HG02943 (cell line): ENCODE data around the gene ZNF362.
"Not testable (repeated sequence)": the region's sequence is repeated elsewhere in the genome, so short reads cannot be mapped to it uniquely, and the experiment has no call there.

ENCODE experiments used
- ATAC-seq: cut with Tn5 transposase; IDR thresholded peaks from one replicate; pipeline ENCODE4 v1.9.1; 2021; ENCODE audit warnings: mild to moderate bottlenecking, low read depth, moderate library complexity; ENCODE audit not compliant: unreplicated experiment

Gene ZNF362

GRCh38 chr1:33302325-33302724 lies 46.0 kb downstream of the ZNF362 start:
- no peak for ATAC-seq

GRCh38 chr1:33305016-33305415 lies 48.7 kb downstream of the ZNF362 start:
- no peak for ATAC-seq

- no peak for ATAC-seq
These were observed 49.7 kb downstream of the ZNF362 start for GRCh38 chr1:33305816-33306652.

- no peak for ATAC-seq
These were observed 50.6 kb downstream of the ZNF362 start for GRCh38 chr1:33306653-33307493.

- ATAC-seq, result no peak
These were observed 51.2 kb downstream of the ZNF362 start for GRCh38 chr1:33307494-33307864.

- not testable (repeated sequence) for ATAC-seq
These were observed 53.1 kb downstream of the ZNF362 start for GRCh38 chr1:33309351-33309750.

GRCh38 chr1:33310702-33311101 lies 54.4 kb downstream of the ZNF362 start:
- no peak for ATAC-seq

- ATAC-seq, result no peak
These were observed 55.6 kb downstream of the ZNF362 start for GRCh38 chr1:33311706-33312412.

- ATAC-seq, result no peak
These were observed 56.1 kb downstream of the ZNF362 start for GRCh38 chr1:33312413-33312749.

- no peak for ATAC-seq
These were observed 58.1 kb downstream of the ZNF362 start for GRCh38 chr1:33314416-33314815.

- ATAC-seq, result no peak
These were observed 60.3 kb downstream of the ZNF362 start for GRCh38 chr1:33316601-33317000.

GRCh38 chr1:33317354-33317753 lies 61.1 kb downstream of the ZNF362 start:
- ATAC-seq, result no peak

GRCh38 chr1:33317946-33318345 lies 61.7 kb downstream of the ZNF362 start:
- no peak for ATAC-seq

GRCh38 chr1:33319186-33319948 lies 63.1 kb downstream of the ZNF362 start:
- ATAC-seq, result no peak

- no peak for ATAC-seq
These were observed 63.8 kb downstream of the ZNF362 start for GRCh38 chr1:33319949-33320618.

- ATAC-seq, result no peak
These were observed 64.4 kb downstream of the ZNF362 start, which contains the start of gene A3GALT2 for GRCh38 chr1:33320619-33321165. TSS of gene A3GALT2 (minus strand) at chr1:33321098. CDS start at chr1:33321098, 0 bp downstream.

GRCh38 chr1:33321178-33321577 lies 64.9 kb downstream of the ZNF362 start:
- no peak for ATAC-seq

GRCh38 chr1:33322109-33322508 lies 65.8 kb downstream of the ZNF362 start:
- ATAC-seq, result no peak

- ATAC-seq, result no peak
These were observed 66.7 kb downstream of the ZNF362 start for GRCh38 chr1:33322870-33323585.
